Measurements from ENCODE around the gene HIPK2. TPM values are rescaled to one million over a fixed set of nuclear protein-coding genes. Genes with fewer than 3 reads are reported as not detected.

Gene HIPK2
- total and polyA plus RNA-seq, 2 experiments from 2014 or later: 18.2 to 22.9 TPM

DNA sequence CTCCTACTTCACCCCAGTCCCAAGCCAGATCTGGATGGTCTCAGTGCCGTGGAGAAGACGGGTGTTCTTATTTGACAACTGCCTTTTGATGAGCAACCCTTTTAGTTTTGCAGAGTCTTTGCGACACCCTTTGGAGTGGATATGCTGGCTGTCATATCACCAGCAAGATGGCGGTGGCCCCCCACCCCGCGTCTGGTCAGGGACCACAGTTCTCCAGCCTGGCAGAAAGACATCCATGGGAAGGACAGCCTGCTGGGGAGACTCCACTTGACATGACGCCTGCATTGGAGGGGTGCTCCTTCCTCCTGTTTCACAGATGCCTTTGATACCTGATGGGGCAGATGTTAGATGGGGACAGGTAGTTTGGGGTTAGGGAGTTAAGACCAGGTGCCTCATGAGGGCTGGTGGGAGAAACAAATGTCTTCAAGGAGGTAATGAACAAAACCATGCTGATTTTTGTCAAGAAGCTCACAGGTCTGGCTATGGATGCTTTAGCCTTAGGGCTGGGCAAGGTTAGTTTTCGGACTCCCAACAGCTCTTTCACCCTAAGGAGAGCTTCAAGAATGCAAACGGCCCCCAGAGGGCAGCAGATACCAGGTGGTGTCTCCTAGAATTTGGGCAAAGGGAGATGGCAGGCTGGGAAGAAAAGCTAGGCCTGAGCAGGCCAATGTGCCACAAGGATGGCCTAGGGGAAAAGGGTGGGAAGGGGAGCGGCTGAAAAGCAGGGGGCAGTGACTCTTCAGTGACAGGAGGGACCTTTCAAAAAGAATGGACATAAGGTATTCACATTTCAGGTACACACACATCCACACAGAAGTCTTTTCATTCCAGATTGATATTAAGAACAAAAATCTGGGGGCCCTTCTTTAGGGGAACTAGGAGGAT is 159.1 kb downstream of the HIPK2 start:
- no peak overlapping the region for H3K4me2 ChIP-seq
- no peaks in the 10 kb centered on the region for H3K36me3 ChIP-seq (replicated peaks; ENCODE audit: insufficient read depth, low read depth)
- H2AFZ ChIP-seq: no peak overlapping the region
- no peak for TF ChIP-seq EZH2phosphoT487 (IDR thresholded peaks at IDR 0.05; ENCODE audit: low read depth, severe bottlenecking, unreplicated experiment)
- TF ChIP-seq, protein P1, sequence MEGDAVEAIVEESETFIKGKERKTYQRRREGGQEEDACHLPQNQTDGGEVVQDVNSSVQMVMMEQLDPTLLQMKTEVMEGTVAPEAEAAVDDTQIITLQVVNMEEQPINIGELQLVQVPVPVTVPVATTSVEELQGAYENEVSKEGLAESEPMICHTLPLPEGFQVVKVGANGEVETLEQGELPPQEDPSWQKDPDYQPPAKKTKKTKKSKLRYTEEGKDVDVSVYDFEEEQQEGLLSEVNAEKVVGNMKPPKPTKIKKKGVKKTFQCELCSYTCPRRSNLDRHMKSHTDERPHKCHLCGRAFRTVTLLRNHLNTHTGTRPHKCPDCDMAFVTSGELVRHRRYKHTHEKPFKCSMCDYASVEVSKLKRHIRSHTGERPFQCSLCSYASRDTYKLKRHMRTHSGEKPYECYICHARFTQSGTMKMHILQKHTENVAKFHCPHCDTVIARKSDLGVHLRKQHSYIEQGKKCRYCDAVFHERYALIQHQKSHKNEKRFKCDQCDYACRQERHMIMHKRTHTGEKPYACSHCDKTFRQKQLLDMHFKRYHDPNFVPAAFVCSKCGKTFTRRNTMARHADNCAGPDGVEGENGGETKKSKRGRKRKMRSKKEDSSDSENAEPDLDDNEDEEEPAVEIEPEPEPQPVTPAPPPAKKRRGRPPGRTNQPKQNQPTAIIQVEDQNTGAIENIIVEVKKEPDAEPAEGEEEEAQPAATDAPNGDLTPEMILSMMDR (IDR thresholded peaks at IDR 0.05; ENCODE audit: poor library complexity): peak; percentile 45
- H3K27ac ChIP-seq: no peak overlapping the region
- DNase-seq (ENCODE audit: low spot score): peak; percentile 24
- no peak overlapping the region for H3K4me3 ChIP-seq
- no peaks in the 10 kb centered on the region for H3K9me2 ChIP-seq (replicated peaks; ENCODE audit: insufficient read depth)
- H3K4me1 ChIP-seq (ENCODE audit: insufficient read depth): no peaks in the 10 kb centered on the region
- 90% methylated on average over 10 of the region's 10 CpGs for WGBS (ENCODE audit: low lambda C conversion rate, missing lambda C conversion rate)
- H4K20me1 ChIP-seq (ENCODE audit: insufficient read depth, poor library complexity, severe bottlenecking): no peaks in the 10 kb centered on the region
- H3K9me3 ChIP-seq (ENCODE audit: low read depth): no peaks in the 10 kb centered on the region
- no peaks in the 10 kb centered on the region for H3K27me3 ChIP-seq
- H3K79me2 ChIP-seq: no peaks in the 10 kb centered on the region

DNA sequence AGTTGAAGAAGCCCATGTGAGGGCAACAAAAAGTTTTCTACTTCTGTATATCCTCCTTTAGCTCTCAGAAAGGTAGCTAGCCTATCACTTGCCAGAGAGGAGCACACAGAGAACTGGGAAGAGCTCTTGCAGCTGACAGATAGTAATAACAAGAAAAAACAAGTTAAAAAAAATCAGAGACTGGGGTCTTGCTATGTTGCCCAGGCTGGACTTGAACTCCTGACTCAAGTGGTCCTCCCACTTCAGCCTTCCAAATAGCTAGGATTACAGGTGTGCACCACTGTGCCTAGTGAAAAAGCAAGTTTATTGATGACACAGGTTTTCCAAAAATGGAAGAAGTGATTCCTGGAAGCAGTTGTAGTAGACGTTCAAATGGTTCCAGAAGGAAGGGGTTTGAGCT is 160.7 kb downstream of the HIPK2 start:
- Histone ChIP-seq H3K4me3 (no peak overlapping the region), H2AFZ (no peak overlapping the region), H3K79me2 (no peaks in the 10 kb centered on the region), H3K27me3 (no peaks in the 10 kb centered on the region), H3K9me2 (replicated peaks; ENCODE audit: insufficient read depth) (no peaks in the 10 kb centered on the region), H3K27ac (no peak overlapping the region), H3K4me1 (ENCODE audit: insufficient read depth) (no peaks in the 10 kb centered on the region), H3K4me2 (no peak overlapping the region), H4K20me1 (ENCODE audit: insufficient read depth, poor library complexity, severe bottlenecking) (no peaks in the 10 kb centered on the region), H3K9me3 (ENCODE audit: low read depth) (no peaks in the 10 kb centered on the region), H3K36me3 (replicated peaks; ENCODE audit: insufficient read depth, low read depth) (no peaks in the 10 kb centered on the region)
- no peak for TF ChIP-seq EZH2phosphoT487 (IDR thresholded peaks at IDR 0.05; ENCODE audit: low read depth, severe bottlenecking, unreplicated experiment)
- no peak for TF ChIP-seq EZH2 (IDR thresholded peaks at IDR 0.05; ENCODE audit: borderline replicate concordance)
- TF ChIP-seq, protein P1 (IDR thresholded peaks at IDR 0.05; ENCODE audit: poor library complexity): no peak
- no peak for DNase-seq (ENCODE audit: low spot score)
- 98% methylated on average over 1 of the region's 1 CpG for WGBS (ENCODE audit: low lambda C conversion rate, missing lambda C conversion rate)

DNA sequence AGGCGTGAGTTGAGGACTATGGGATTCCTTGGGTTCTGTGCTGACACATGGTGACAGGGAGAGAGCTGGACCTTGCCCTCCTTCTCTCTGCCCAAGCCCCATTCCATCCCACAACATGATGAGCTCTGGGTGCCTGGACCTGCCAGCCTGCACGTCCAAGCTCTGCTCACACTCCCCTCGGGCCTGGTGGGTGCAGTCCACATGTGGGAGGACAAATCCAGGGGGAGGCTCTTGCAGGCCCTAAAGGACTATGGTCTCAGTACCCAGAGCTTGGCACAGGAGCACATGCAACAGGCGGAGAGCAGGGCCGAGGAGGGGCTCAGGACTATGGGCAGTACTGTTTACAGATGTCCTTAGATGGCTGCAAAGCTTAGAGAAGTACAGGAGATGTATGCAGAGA is 162.9 kb downstream of the HIPK2 start:
- no peaks in the 10 kb centered on the region for H4K20me1 ChIP-seq (ENCODE audit: insufficient read depth, poor library complexity, severe bottlenecking)
- no peaks in the 10 kb centered on the region for H3K27me3 ChIP-seq
- H3K4me2 ChIP-seq: no peak overlapping the region
- H3K4me1 ChIP-seq (ENCODE audit: insufficient read depth): no peaks in the 10 kb centered on the region
- no peaks in the 10 kb centered on the region for H3K9me3 ChIP-seq (ENCODE audit: low read depth)
- H3K36me3 ChIP-seq (replicated peaks; ENCODE audit: insufficient read depth, low read depth): no peaks in the 10 kb centered on the region
- H3K4me3 ChIP-seq: no peak overlapping the region
- TF ChIP-seq EZH2phosphoT487 (IDR thresholded peaks at IDR 0.05; ENCODE audit: low read depth, severe bottlenecking, unreplicated experiment): no peak
- no peak for TF ChIP-seq EZH2 (IDR thresholded peaks at IDR 0.05; ENCODE audit: borderline replicate concordance)
- TF ChIP-seq, protein P1 (IDR thresholded peaks at IDR 0.05; ENCODE audit: poor library complexity): no peak
- H3K9me2 ChIP-seq (replicated peaks; ENCODE audit: insufficient read depth): no peaks in the 10 kb centered on the region
- 92% methylated on average over 5 of the region's 5 CpGs for WGBS (ENCODE audit: low lambda C conversion rate, missing lambda C conversion rate)
- H3K79me2 ChIP-seq: no peaks in the 10 kb centered on the region
- no peak overlapping the region for H2AFZ ChIP-seq
- no peak for DNase-seq (ENCODE audit: low spot score)
- H3K27ac ChIP-seq: no peak overlapping the region

All from hepatocyte (in vitro differentiated cells).